Hepatocyte (in vitro differentiated cells): ENCODE results near the gene THUMPD2.

Experiments used
- EZH2 ChIP-seq: fragments of 200-600 bp; sonication (generic); IDR thresholded peaks from 2 replicates; pipeline ENCODE4 v1.6.1; 2016; ENCODE audit warnings: antibody characterized with exemption, mild to moderate bottlenecking, borderline replicate concordance
- EZH2phosphoT487 ChIP-seq: fragments of 200-600 bp; sonication (generic); IDR thresholded peaks from one replicate; pipeline ENCODE4 v1.6.1; 2018; ENCODE audit warnings: antibody characterized with exemption, mild to moderate bottlenecking, low read depth, moderate library complexity; ENCODE audit not compliant: unreplicated experiment, severe bottlenecking
- TF ChIP-seq, protein P1 (sequence below): fragments of 200-600 bp; sonication (generic); IDR thresholded peaks from 2 replicates; pipeline ENCODE4 v1.5.1; 2016; ENCODE audit warnings: antibody characterized with exemption, mild to moderate bottlenecking; ENCODE audit not compliant: poor library complexity

DNA sequence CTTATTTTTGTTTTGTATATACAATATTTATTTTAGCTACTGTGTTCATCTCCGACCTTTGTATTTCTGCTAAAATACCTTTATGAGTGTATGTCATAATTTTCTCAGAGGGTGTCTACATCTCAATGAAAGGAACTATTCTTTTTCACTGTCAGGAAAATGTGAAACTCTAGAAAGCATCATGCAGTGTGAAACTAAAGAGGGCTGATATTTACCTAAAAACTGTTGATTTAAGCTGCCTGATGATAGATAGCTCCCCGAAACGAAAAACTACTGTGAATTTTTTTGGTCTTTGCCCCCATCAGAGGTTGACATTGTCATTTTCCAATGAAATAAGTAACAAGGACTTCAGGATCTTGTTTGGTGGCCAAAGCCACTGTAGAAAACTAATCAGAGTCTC lies 74.5 kb downstream of the THUMPD2 start:
- TF ChIP-seq, protein P1, sequence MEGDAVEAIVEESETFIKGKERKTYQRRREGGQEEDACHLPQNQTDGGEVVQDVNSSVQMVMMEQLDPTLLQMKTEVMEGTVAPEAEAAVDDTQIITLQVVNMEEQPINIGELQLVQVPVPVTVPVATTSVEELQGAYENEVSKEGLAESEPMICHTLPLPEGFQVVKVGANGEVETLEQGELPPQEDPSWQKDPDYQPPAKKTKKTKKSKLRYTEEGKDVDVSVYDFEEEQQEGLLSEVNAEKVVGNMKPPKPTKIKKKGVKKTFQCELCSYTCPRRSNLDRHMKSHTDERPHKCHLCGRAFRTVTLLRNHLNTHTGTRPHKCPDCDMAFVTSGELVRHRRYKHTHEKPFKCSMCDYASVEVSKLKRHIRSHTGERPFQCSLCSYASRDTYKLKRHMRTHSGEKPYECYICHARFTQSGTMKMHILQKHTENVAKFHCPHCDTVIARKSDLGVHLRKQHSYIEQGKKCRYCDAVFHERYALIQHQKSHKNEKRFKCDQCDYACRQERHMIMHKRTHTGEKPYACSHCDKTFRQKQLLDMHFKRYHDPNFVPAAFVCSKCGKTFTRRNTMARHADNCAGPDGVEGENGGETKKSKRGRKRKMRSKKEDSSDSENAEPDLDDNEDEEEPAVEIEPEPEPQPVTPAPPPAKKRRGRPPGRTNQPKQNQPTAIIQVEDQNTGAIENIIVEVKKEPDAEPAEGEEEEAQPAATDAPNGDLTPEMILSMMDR, result no peak
- TF ChIP-seq EZH2 (no peak), EZH2phosphoT487 (no peak)
